Body of pancreas (tissue), 4 donors: ENCODE measurements around the gene RNF31. TPM values are rescaled to one million over a fixed set of nuclear protein-coding genes. Genes with fewer than 3 reads are reported as not detected.

Source experiments
- ATAC-seq: fragments of 150-250 bp; one replicate; pipeline ENCODE4 v1.9.1; 2016
- DNase-seq, 4 donors: peaks; one replicate each; pipeline ENCODE4 v3.0.0-alpha.2; 2019
- H3K27ac ChIP-seq, 4 donors: fragments of 200-600 bp; sonication (generic); 1 replicate in 3 of 4; 2 replicates in 1 of 4; pipeline versions ENCODE4 v1.5.1 to v1.6.1; 2016 to 2019; ENCODE audit warnings: mild to moderate bottlenecking in 1 of 4, mixed read lengths in 1 of 4, moderate library complexity in 1 of 4
- H3K27me3 ChIP-seq, 2 donors: fragments of 200-600 bp; sonication (generic); one replicate each; pipeline ENCODE4 v1.6.0; 2016; ENCODE audit warnings: mild to moderate bottlenecking in 1 of 2
- H3K36me3 ChIP-seq, 2 donors: fragments of 200-600 bp; sonication (generic); replicated peaks in 1 of 2; 2 replicates each; pipeline ENCODE4 v1.5.1; 2016; ENCODE audit warnings: low read depth in 2 of 2; ENCODE audit not compliant: insufficient read depth in 1 of 2
- H3K4me1 ChIP-seq: fragments of 200-600 bp; sonication (generic); one replicate; pipeline ENCODE4 v1.6.0; 2016
- H3K4me3 ChIP-seq, 2 donors: fragments of 200-600 bp; sonication (generic); 1 replicate in 1 of 2; 2 replicates in 1 of 2; pipeline ENCODE4 v1.5.1; 2016 to 2019
- H3K9me3 ChIP-seq, 3 donors: fragments of 200-600 bp; sonication (generic); 1 replicate in 2 of 3; 2 replicates in 1 of 3; pipeline ENCODE4 v1.5.1; 2016
- POLR2A ChIP-seq, 3 donors: fragments of 450-650 bp; IDR thresholded peaks; one replicate each; pipeline ENCODE4 v1.6.1; 2016; ENCODE audit warnings: antibody characterized with exemption in 3 of 3, mild to moderate bottlenecking in 2 of 3
- WGBS, 2 donors: methylation state at CpG; one replicate each; pipeline ENCODE4 v1.1.5; 2017; 5-methylcytosine and 5-hydroxymethylcytosine counted together
- intact Hi-C: fragments of 100-400 bp; cut with DNase I; formaldehyde crosslinking; loops from one replicate; pipeline ENCODE4 v1.15.1; 2023
- total RNA-seq, 2 donors: library from RNA; depleted of rRNA; stranded (reverse); fragments of >200 nt; gene quantifications; one replicate each; pipeline ENCODE4 v1.1.0, GENCODE V29; 2016
- TF ChIP-seq, protein P1 (sequence below), 7 experiments: fragments of 450-650 bp in 4 of 7; fragments of 200-600 bp in 3 of 7; sonication (generic) in 3 of 7; IDR thresholded peaks; one replicate each; pipeline ENCODE4 v1.5.1; 2016 to 2019; ENCODE audit warnings: antibody characterized with exemption in 7 of 7

Gene RNF31
- total RNA-seq, 2 donors from 2014 or later: 38.1 to 83.1 TPM

DNA sequence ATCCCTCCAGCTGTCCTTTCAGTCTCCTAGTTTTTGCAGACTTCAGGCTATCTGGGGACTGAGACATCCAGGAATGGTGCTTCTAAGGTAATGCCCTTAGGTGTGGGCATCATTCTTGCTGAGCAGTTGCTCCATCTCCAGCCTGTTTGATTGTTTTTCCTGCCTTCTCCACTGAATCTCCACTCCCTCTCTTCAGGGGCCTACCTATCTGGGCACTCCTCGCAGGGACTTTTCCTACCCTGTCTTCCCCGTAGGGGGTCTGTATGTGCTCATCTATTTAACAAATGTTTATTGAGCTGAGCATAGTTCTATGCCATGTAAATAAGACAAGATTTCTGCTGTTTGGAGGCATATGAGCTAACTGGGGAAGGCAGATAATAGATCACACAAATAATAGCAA is 14.3 kb upstream of the RNF31 start:
- intact Hi-C loops: no loop called here
- Histone ChIP-seq H3K4me3 (no peak overlapping the region), H3K27me3 (no peaks in the 10 kb centered on the region), H3K4me1 (peaks cover 52% of the 10 kb centered on the region), H3K9me3 (no peaks in the 10 kb centered on the region), H3K36me3 (peaks cover 0 to 3% of the 10 kb centered on the region in 2 donors), H3K27ac (peak overlapping the region in 3 of 4 donors; percentile 85 to 96 (median 93))
- TF ChIP-seq, protein P1, sequence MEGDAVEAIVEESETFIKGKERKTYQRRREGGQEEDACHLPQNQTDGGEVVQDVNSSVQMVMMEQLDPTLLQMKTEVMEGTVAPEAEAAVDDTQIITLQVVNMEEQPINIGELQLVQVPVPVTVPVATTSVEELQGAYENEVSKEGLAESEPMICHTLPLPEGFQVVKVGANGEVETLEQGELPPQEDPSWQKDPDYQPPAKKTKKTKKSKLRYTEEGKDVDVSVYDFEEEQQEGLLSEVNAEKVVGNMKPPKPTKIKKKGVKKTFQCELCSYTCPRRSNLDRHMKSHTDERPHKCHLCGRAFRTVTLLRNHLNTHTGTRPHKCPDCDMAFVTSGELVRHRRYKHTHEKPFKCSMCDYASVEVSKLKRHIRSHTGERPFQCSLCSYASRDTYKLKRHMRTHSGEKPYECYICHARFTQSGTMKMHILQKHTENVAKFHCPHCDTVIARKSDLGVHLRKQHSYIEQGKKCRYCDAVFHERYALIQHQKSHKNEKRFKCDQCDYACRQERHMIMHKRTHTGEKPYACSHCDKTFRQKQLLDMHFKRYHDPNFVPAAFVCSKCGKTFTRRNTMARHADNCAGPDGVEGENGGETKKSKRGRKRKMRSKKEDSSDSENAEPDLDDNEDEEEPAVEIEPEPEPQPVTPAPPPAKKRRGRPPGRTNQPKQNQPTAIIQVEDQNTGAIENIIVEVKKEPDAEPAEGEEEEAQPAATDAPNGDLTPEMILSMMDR (IDR thresholded peaks at IDR 0.05): no peak
- no peak for TF ChIP-seq POLR2A (IDR thresholded peaks at IDR 0.05)
- WGBS, 2 donors: 96 to 100% methylated on average over 2 of the region's 2 CpGs
- DNase-seq: no peak
- ATAC-seq: no peak

DNA sequence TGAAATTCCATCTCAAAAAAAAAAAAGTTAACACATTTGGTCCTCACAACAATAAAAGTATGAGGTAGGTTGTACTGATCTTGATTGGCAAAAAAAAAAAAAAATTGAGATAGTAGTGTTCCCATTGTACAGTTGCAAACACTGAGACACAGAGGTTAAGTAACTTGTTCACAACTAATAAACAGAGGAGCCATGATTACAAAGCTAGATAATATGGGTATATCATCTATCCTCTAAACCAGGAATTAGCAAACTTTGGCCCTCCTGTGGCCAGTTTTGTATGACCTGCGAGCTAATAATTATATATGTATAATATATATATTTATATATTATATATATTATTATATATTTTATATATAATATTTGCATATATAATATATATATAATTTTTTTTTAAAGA is 13.6 kb upstream of the RNF31 start:
- intact Hi-C loops: no loop called here

DNA sequence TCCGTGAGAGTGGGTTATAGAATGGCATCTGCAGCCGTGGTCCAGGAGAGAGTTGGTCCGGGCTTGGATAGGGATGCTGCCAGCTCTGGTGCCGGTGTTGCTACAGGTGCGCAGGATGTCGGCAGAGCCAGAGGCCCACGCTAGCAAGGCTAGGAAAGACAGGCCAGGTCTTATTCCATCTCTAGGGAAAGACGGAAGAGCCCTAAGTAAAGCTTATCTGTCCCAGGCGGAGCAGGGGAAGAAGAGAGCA is 11.8 kb upstream of the RNF31 start:
- peaks cover 63% of the 10 kb centered on the region for H3K4me1 ChIP-seq
- no peak for ATAC-seq
- 1 to 4% methylated on average over 9 of the region's 9 CpGs for WGBS, 2 donors

More for the DNA sequence above, 13.6 kb upstream of the RNF31 start:
- Histone ChIP-seq H3K27me3 (no peaks in the 10 kb centered on the region), H3K4me3 (no peak overlapping the region), H3K9me3 (no peaks in the 10 kb centered on the region), H3K4me1 (peaks cover 57% of the 10 kb centered on the region), H3K27ac (no peak overlapping the region), H3K36me3 (peaks cover 0 to 10% of the 10 kb centered on the region in 2 donors)
- ATAC-seq (no peak), DNase-seq (no peak)
- TF ChIP-seq, protein P1 (IDR thresholded peaks at IDR 0.05): no peak
- TF ChIP-seq POLR2A (IDR thresholded peaks at IDR 0.05): no peak
- WGBS, 2 donors: 88 to 96% methylated on average over 1 of the region's 1 CpG

DNA sequence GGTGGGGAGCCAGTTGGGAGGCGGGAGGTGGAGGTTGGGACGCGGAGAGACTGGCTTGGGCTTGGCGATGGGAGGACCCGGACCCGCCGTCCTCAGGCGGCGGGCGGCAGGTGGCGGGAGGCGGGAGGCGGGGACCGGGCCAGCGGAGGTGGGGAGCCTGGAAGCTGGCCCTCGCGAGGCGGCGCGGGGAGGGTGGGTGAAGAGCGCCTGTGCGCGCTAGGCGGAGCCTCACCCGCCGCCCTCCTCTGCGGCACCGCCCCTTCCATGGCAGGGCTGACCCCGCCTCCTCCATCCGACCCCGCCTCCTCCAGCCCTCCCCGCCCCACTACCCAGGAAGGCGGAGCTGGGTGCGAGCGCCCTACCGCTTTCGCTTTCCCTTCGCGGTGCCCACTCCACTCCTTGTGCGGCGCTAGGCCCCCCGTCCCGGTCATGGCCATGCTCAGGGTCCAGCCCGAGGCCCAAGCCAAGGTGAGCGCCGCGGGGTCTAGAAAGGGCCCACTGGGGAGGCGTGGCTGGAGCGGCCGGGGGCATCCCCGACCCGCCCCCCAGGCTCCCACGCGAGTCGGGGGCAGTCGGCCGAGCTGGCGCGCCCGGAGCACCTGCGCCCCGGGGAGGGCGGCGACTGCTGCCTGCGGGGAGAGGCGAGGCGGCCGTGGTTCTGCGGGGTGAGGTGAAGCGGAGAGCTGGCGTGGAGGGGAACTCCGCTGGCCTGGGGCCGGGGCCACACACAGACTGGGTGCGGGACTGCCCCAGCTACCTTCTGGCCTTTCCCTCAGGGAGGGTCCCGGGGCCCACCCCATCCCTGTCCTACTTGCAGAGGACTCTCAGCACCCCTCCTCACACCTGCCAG is 11.2 kb upstream of the RNF31 start, which contains the start of gene PSME1:
TSS of gene PSME1 (plus strand) at position 361 of the 850 bp plus-strand sequence. CDS start at position 430, 69 bp downstream.
- ATAC-seq (peak; percentile 92), DNase-seq (peak; percentile 95 to 97 (median 96))
- intact Hi-C loops: no loop called here
- TF ChIP-seq, protein P1 (IDR thresholded peaks at IDR 0.05): peak in 1 of 7 experiments; percentile 9
- TF ChIP-seq POLR2A (IDR thresholded peaks at IDR 0.05): peak; percentile 39 to 80 (median 66)
- H3K27ac ChIP-seq: peak within 1 kb of the TSS; percentile 72 to 98 (median 94)
- H3K4me3 ChIP-seq: peak within 1 kb of the TSS; percentile 30 to 96
- no peaks in the 10 kb centered on the region for H3K27me3 ChIP-seq
- peaks cover 58% of the 10 kb centered on the region for H3K4me1 ChIP-seq
- peaks cover 0 to 11% of the 10 kb centered on the region in 2 donors for H3K36me3 ChIP-seq
- no peaks in the 10 kb centered on the region for H3K9me3 ChIP-seq
- WGBS, 2 donors: 0 to 2% methylated on average over 23 to 67 of the region's 75 CpGs

More for the DNA sequence above, 11.8 kb upstream of the RNF31 start:
- TF ChIP-seq, protein P1 (IDR thresholded peaks at IDR 0.05): no peak
- no peak for TF ChIP-seq POLR2A (IDR thresholded peaks at IDR 0.05)
- Histone ChIP-seq H3K27me3 (no peaks in the 10 kb centered on the region), H3K27ac (peak overlapping the region; percentile 68 to 98 (median 84)), H3K36me3 (peaks cover 0 to 11% of the 10 kb centered on the region in 2 donors), H3K9me3 (no peaks in the 10 kb centered on the region), H3K4me3 (no peak overlapping the region)
- no peak for DNase-seq
- intact Hi-C loops: no loop called here
